ENCODE results near the gene FAM162B.
"Not testable (repeated sequence)": the region's sequence is repeated elsewhere in the genome, so short reads cannot be mapped to it uniquely, and the experiment has no call there.

Gene FAM162B

GRCh38 chr6:116714761-116715160 is 50.8 kb downstream of the FAM162B start:
- no peak for DNase-seq

DNA sequence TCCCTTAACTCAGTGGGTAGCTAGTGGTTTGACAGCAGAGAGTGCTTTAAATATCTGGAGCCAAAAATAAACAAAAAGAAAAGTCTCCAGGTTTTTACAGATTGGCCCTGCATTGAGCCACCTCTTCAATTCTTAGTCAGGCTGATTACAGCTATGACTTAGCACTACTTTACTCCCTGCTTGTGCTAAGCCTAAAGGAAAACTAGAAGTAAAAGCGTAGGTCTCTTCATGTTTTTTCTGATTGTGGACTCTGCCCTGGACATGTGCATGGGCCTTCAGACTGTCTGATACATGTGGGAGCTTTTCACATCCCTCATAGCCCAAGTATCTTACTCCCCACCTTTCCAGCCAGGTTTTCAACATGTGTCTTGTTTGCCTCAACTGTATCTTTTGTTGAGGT is 51.2 kb downstream of the FAM162B start:
- no peak for DNase-seq

GRCh38 chr6:116705917-116706316 is 59.6 kb downstream of the FAM162B start:
- DNase-seq, result no peak

GRCh38 chr6:116703888-116704287 is 61.6 kb downstream of the FAM162B start:
- DNase-seq, result not testable (repeated sequence)
